MM.1S (cell line): ENCODE measurements around the gene SDK1.

Experiments used
- DNase-seq: peaks from one replicate; pipeline ENCODE4 v3.0.0-alpha.2; 2015
- H2AFZ ChIP-seq: fragments of 300-600 bp; sonication (generic); 2 replicates; pipeline ENCODE4 v1.6.0; 2016; ENCODE audit warnings: antibody characterized with exemption, low read length
- H3F3A ChIP-seq: fragments of 300-600 bp; sonication (generic); 2 replicates; pipeline ENCODE4 v1.6.1; 2016; ENCODE audit warnings: mild to moderate bottlenecking, antibody characterized with exemption, low read length, moderate library complexity, mixed read lengths; ENCODE audit not compliant: insufficient read depth
- H3K27ac ChIP-seq: fragments of 300-600 bp; sonication (generic); 2 replicates; pipeline ENCODE4 v1.5.1; 2016; ENCODE audit warnings: mild to moderate bottlenecking, low read length
- H3K27me3 ChIP-seq: fragments of 300-600 bp; sonication (generic); replicated peaks from 2 replicates; pipeline ENCODE4 v1.6.0; 2016; ENCODE audit warnings: low read length; ENCODE audit not compliant: insufficient read depth
- H3K36me3 ChIP-seq: fragments of 300-600 bp; sonication (generic); replicated peaks from 2 replicates; pipeline ENCODE4 v1.6.1; 2016; ENCODE audit warnings: mild to moderate bottlenecking, low read length, mixed read lengths; ENCODE audit not compliant: insufficient read depth
- H3K4me1 ChIP-seq: fragments of 300-600 bp; sonication (generic); 2 replicates; pipeline ENCODE4 v1.6.1; 2016; ENCODE audit warnings: low read length, mixed read lengths
- H3K4me2 ChIP-seq: fragments of 300-600 bp; sonication (generic); 2 replicates; pipeline ENCODE4 v1.6.0; 2016; ENCODE audit warnings: low read depth, low read length
- H3K4me3 ChIP-seq: fragments of 300-600 bp; sonication (generic); 2 replicates; pipeline ENCODE4 v1.5.1; 2016; ENCODE audit warnings: low read length, mixed read lengths
- H3K79me2 ChIP-seq: fragments of 300-600 bp; sonication (generic); 2 replicates; pipeline ENCODE4 v1.6.1; 2016; ENCODE audit warnings: mixed run types, low read length, mixed read lengths
- H3K9ac ChIP-seq: fragments of 300-600 bp; sonication (generic); 2 replicates; pipeline ENCODE4 v1.6.1; 2016; ENCODE audit warnings: low read length, mixed read lengths
- H3K9me2 ChIP-seq: fragments of 300-600 bp; sonication (generic); replicated peaks from 2 replicates; pipeline ENCODE4 v1.6.1; 2016; ENCODE audit warnings: mild to moderate bottlenecking, low read length, mixed read lengths; ENCODE audit not compliant: insufficient read depth
- H3K9me3 ChIP-seq: fragments of 300-600 bp; sonication (generic); replicated peaks from 2 replicates; pipeline ENCODE4 v1.6.1; 2016; ENCODE audit warnings: mild to moderate bottlenecking, low read length, mixed read lengths; ENCODE audit not compliant: insufficient read depth
- H4K20me1 ChIP-seq: fragments of 300-600 bp; sonication (generic); 2 replicates; pipeline ENCODE4 v1.6.1; 2016; ENCODE audit warnings: mild to moderate bottlenecking, low read length, moderate library complexity, mixed read lengths; ENCODE audit not compliant: insufficient read depth
- EZH2 ChIP-seq: fragments of 300-600 bp; sonication (generic); optimal IDR thresholded peaks from 2 replicates; pipeline ENCODE3; 2017; ENCODE audit warnings: low read depth, mild to moderate bottlenecking, antibody characterized with exemption, low read length, mixed read lengths
- EZH2phosphoT487 ChIP-seq: fragments of 300-600 bp; sonication (generic); IDR thresholded peaks from 2 replicates; pipeline ENCODE4 v1.6.1; 2018; ENCODE audit warnings: antibody characterized with exemption, low read length
- TF ChIP-seq, protein P1 (sequence below): fragments of 300-600 bp; sonication (generic); IDR thresholded peaks from 2 replicates; pipeline ENCODE4 v1.5.1; 2016; ENCODE audit warnings: antibody characterized with exemption, low read length, mixed read lengths

Gene SDK1

DNA sequence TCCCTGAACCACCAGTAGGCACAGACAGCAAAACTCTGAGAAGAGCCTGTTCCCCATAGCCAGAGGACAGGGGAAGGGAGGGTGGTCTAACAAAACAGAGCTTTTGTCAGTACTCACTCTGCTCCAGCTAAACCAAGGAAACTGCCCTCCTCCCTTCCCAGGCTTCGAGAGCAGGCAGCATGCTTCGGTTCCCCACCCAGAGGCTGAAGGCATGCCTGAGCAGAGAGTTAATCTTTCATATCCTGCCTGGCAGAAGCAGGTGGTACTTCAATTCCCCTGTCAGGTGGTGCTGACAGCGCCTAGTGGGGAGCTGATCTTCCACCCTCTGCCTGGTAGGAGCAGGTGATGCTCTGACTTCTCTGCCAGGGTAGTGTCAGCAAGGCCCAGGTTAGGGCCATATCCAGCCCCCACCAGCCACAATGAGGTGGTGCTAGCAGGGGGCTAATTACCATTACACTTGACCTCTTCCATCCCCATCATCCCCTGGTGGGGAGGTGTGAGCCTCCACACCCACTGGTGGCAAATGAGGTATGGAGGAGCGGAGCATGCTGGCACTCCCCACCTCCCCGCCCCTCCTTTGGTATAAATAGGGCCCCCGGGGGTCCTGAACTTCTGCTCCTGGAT, 35.1 kb downstream of the SDK1 start:
- no peak for TF ChIP-seq EZH2phosphoT487
- no peak for TF ChIP-seq EZH2
- TF ChIP-seq, protein P1, sequence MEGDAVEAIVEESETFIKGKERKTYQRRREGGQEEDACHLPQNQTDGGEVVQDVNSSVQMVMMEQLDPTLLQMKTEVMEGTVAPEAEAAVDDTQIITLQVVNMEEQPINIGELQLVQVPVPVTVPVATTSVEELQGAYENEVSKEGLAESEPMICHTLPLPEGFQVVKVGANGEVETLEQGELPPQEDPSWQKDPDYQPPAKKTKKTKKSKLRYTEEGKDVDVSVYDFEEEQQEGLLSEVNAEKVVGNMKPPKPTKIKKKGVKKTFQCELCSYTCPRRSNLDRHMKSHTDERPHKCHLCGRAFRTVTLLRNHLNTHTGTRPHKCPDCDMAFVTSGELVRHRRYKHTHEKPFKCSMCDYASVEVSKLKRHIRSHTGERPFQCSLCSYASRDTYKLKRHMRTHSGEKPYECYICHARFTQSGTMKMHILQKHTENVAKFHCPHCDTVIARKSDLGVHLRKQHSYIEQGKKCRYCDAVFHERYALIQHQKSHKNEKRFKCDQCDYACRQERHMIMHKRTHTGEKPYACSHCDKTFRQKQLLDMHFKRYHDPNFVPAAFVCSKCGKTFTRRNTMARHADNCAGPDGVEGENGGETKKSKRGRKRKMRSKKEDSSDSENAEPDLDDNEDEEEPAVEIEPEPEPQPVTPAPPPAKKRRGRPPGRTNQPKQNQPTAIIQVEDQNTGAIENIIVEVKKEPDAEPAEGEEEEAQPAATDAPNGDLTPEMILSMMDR: no peak
- no peak overlapping the region for H3K4me3 ChIP-seq
- no peak overlapping the region for H3K4me2 ChIP-seq
- DNase-seq: no peak
- H3K9me3 ChIP-seq: no peaks in the 10 kb centered on the region
- H3K9me2 ChIP-seq: no peaks in the 10 kb centered on the region
- no peaks in the 10 kb centered on the region for H3F3A ChIP-seq
- H3K27me3 ChIP-seq: no peaks in the 10 kb centered on the region
- H2AFZ ChIP-seq: no peak overlapping the region
- no peak overlapping the region for H3K27ac ChIP-seq
- no peak overlapping the region for H3K9ac ChIP-seq
- H4K20me1 ChIP-seq: no peaks in the 10 kb centered on the region
- no peaks in the 10 kb centered on the region for H3K79me2 ChIP-seq
- no peaks in the 10 kb centered on the region for H3K4me1 ChIP-seq
- H3K36me3 ChIP-seq: no peaks in the 10 kb centered on the region

- no peak for DNase-seq
- H3K27me3 ChIP-seq: no peaks in the 10 kb centered on the region
- no peak overlapping the region for H3K4me2 ChIP-seq
- H4K20me1 ChIP-seq: no peaks in the 10 kb centered on the region
- H3K36me3 ChIP-seq: no peaks in the 10 kb centered on the region
- no peaks in the 10 kb centered on the region for H3K79me2 ChIP-seq
- H3K4me3 ChIP-seq: no peak overlapping the region
- no peaks in the 10 kb centered on the region for H3K9me3 ChIP-seq
- H3K9me2 ChIP-seq: no peaks in the 10 kb centered on the region
- TF ChIP-seq EZH2phosphoT487: no peak
- no peak for TF ChIP-seq EZH2
- TF ChIP-seq, protein P1: no peak
- H3F3A ChIP-seq: no peaks in the 10 kb centered on the region
- H3K9ac ChIP-seq: no peak overlapping the region
- no peaks in the 10 kb centered on the region for H3K4me1 ChIP-seq
- H3K27ac ChIP-seq: no peak overlapping the region
- H2AFZ ChIP-seq: no peak overlapping the region
Measured at GRCh38 chr7:3338161-3338560, 37.1 kb downstream of the SDK1 start.

GRCh38 chr7:3345699-3346481, 44.8 kb downstream of the SDK1 start:
- Histone ChIP-seq H4K20me1 (no peaks in the 10 kb centered on the region), H3K27me3 (no peaks in the 10 kb centered on the region), H3K79me2 (no peaks in the 10 kb centered on the region), H3K27ac (no peak overlapping the region), H3K9me3 (no peaks in the 10 kb centered on the region), H3K9ac (no peak overlapping the region), H2AFZ (no peak overlapping the region), H3K9me2 (no peaks in the 10 kb centered on the region), H3K36me3 (no peaks in the 10 kb centered on the region), H3K4me1 (no peaks in the 10 kb centered on the region), H3K4me3 (no peak overlapping the region), H3K4me2 (no peak overlapping the region), H3F3A (no peaks in the 10 kb centered on the region)
- no peak for TF ChIP-seq EZH2
- TF ChIP-seq, protein P1: no peak
- no peak for TF ChIP-seq EZH2phosphoT487
- DNase-seq: peak; percentile 43
